ENCODE results near the gene RNF168. TPM values are rescaled to one million over a fixed set of nuclear protein-coding genes. Genes with fewer than 3 reads are reported as not detected.

RNF168 gene
- polyA plus RNA-seq, 3 donors = 4.4 to 6.9 (median 6.7) TPM

GRCh38 chr3:196514913-196515621 is 11.5 kb upstream of the RNF168 start, which contains the start of gene SMCO1:
TSS of gene SMCO1 (minus strand) at chr3:196515346. CDS start at chr3:196515209, 137 bp downstream.
- H3K27me3 ChIP-seq (ENCODE audit: control insufficient read depth in 2 of 2, insufficient read depth in 2 of 2, low read length in 2 of 2) = no peaks in the 10 kb centered on the region
- Mint-ChIP-seq H3K27me3 (ENCODE audit: low read depth in 3 of 3) (peaks cover 0 to 5% (median 2%) of the 10 kb centered on the region in 3 donors), H3K36me3 (no peaks in the 10 kb centered on the region), H3K4me3 (no peak within 1 kb of the TSS), H3K27ac (peak within 1 kb of the TSS in 1 of 7 donors; percentile 41), H3K4me1 (no peaks in the 10 kb centered on the region), H3K9me3 (peaks cover 24 to 62% (median 44%) of the 10 kb centered on the region in 7 donors)
- TF ChIP-seq, protein P1, sequence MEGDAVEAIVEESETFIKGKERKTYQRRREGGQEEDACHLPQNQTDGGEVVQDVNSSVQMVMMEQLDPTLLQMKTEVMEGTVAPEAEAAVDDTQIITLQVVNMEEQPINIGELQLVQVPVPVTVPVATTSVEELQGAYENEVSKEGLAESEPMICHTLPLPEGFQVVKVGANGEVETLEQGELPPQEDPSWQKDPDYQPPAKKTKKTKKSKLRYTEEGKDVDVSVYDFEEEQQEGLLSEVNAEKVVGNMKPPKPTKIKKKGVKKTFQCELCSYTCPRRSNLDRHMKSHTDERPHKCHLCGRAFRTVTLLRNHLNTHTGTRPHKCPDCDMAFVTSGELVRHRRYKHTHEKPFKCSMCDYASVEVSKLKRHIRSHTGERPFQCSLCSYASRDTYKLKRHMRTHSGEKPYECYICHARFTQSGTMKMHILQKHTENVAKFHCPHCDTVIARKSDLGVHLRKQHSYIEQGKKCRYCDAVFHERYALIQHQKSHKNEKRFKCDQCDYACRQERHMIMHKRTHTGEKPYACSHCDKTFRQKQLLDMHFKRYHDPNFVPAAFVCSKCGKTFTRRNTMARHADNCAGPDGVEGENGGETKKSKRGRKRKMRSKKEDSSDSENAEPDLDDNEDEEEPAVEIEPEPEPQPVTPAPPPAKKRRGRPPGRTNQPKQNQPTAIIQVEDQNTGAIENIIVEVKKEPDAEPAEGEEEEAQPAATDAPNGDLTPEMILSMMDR (IDR thresholded peaks at IDR 0.05) = no peak
- H3K9ac ChIP-seq (ENCODE audit: insufficient read depth, low read length, poor library complexity, severe bottlenecking) = no peak within 1 kb of the TSS
- no peak within 1 kb of the TSS for H3K27ac ChIP-seq (ENCODE audit: low read depth in 1 of 2, low read length in 2 of 2)
- no peaks in the 10 kb centered on the region for H3K36me3 ChIP-seq (replicated peaks in 1 of 2; ENCODE audit: control insufficient read depth in 1 of 2, insufficient read depth in 2 of 2, low read length in 2 of 2)
- no peak within 1 kb of the TSS for H3K4me3 ChIP-seq (replicated peaks in 1 of 3; ENCODE audit: low read depth in 2 of 3, low read length in 3 of 3)
- no peaks in the 10 kb centered on the region for H3K79me2 ChIP-seq (ENCODE audit: insufficient read depth, low read length)
- DNase-seq = no peak
- no peaks in the 10 kb centered on the region for H4K20me1 ChIP-seq (ENCODE audit: insufficient read depth, low read length)
- 100% methylated on average over 7 of the region's 10 CpGs for WGBS (ENCODE audit: insufficient coverage)
- peaks cover 30 to 34% of the 10 kb centered on the region in 2 donors for H3K9me3 ChIP-seq (replicated peaks in 1 of 2; ENCODE audit: control insufficient read depth in 1 of 2, insufficient read depth in 1 of 2, low read length in 2 of 2)
- no peak within 1 kb of the TSS for H2AFZ ChIP-seq (ENCODE audit: insufficient read depth, low read depth, low read length, poor library complexity, severe bottlenecking)
- no peaks in the 10 kb centered on the region for H3K4me1 ChIP-seq (ENCODE audit: control insufficient read depth in 1 of 2, insufficient read depth in 2 of 2, low read length in 2 of 2)
- H3K4me2 ChIP-seq (replicated peaks; ENCODE audit: extremely low read depth, low read length, poor library complexity, severe bottlenecking) = no peak within 1 kb of the TSS
- intact Hi-C loops (cut with micrococcal nuclease) = loop anchor here in 1 of 2 donors (5.0 kb wide), 1 partner anchor 263 kb away; no protein-coding TSS in a partner anchor

DNA sequence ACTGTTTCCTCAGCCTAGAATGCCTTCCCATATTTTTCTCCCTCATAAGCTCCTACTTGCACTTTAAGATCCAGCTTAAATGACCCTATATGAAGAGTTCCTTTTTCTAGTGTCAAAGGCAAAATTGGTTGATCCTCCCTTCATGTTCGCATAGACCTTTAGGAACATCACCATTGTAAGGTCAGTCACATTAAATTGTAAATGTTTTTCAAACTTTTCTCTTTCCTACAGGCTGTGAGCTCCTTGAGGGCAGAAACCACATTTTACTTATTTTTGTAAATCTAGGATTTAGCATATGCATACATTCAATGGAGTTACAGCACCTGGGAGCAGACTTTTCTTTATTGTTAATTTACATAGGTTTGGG is 10.8 kb upstream of the RNF168 start:
- Mint-ChIP-seq H3K36me3 (no peaks in the 10 kb centered on the region), H3K9me3 (peaks cover 19 to 59% (median 39%) of the 10 kb centered on the region in 7 donors), H3K4me3 (no peak overlapping the region), H3K27ac (no peak overlapping the region), H3K27me3 (ENCODE audit: low read depth in 3 of 3) (peaks cover 0 to 5% (median 2%) of the 10 kb centered on the region in 3 donors), H3K4me1 (no peaks in the 10 kb centered on the region)
- Histone ChIP-seq H3K36me3 (replicated peaks in 1 of 2; ENCODE audit: control insufficient read depth in 1 of 2, insufficient read depth in 2 of 2, low read length in 2 of 2) (no peaks in the 10 kb centered on the region), H3K4me2 (replicated peaks; ENCODE audit: extremely low read depth, low read length, poor library complexity, severe bottlenecking) (no peak overlapping the region), H4K20me1 (ENCODE audit: insufficient read depth, low read length) (no peaks in the 10 kb centered on the region), H2AFZ (ENCODE audit: insufficient read depth, low read depth, low read length, poor library complexity, severe bottlenecking) (no peak overlapping the region), H3K27ac (ENCODE audit: low read depth in 1 of 2, low read length in 2 of 2) (no peak overlapping the region), H3K4me3 (replicated peaks in 1 of 3; ENCODE audit: low read depth in 2 of 3, low read length in 3 of 3) (no peak overlapping the region), H3K9me3 (replicated peaks in 1 of 2; ENCODE audit: control insufficient read depth in 1 of 2, insufficient read depth in 1 of 2, low read length in 2 of 2) (peaks cover 23 to 27% of the 10 kb centered on the region in 2 donors), H3K27me3 (ENCODE audit: control insufficient read depth in 2 of 2, insufficient read depth in 2 of 2, low read length in 2 of 2) (no peaks in the 10 kb centered on the region), H3K4me1 (ENCODE audit: control insufficient read depth in 1 of 2, insufficient read depth in 2 of 2, low read length in 2 of 2) (no peaks in the 10 kb centered on the region), H3K79me2 (ENCODE audit: insufficient read depth, low read length) (no peaks in the 10 kb centered on the region), H3K9ac (ENCODE audit: insufficient read depth, low read length, poor library complexity, severe bottlenecking) (no peak overlapping the region)
- no peak for DNase-seq
- TF ChIP-seq, protein P1 (IDR thresholded peaks at IDR 0.05) = no peak
- no CpG with 5 or more reads among the region's 1 CpG for WGBS (ENCODE audit: insufficient coverage)
- intact Hi-C loops (cut with micrococcal nuclease) = no loop called here

Data from CD14-positive monocyte (primary cell).